GM19239 (cell line): ENCODE measurements around the gene RLN2.
"Not testable (repeated sequence)": the region's sequence is repeated elsewhere in the genome, so short reads cannot be mapped to it uniquely, and the experiment has no call there.

Experiments
- DNase-seq: peaks from one replicate; pipeline ENCODE4 v3.0.0; 2011; ENCODE audit warnings: low spot score; ENCODE audit not compliant: insufficient read length
- FAIRE-seq: peaks from 2 replicates; lab custom pipeline; 2011; peaks lifted over from hg19 to GRCh38; lab: Jason Lieb, UNC

RLN2 gene, protein sequence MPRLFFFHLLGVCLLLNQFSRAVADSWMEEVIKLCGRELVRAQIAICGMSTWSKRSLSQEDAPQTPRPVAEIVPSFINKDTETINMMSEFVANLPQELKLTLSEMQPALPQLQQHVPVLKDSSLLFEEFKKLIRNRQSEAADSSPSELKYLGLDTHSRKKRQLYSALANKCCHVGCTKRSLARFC

DNA sequence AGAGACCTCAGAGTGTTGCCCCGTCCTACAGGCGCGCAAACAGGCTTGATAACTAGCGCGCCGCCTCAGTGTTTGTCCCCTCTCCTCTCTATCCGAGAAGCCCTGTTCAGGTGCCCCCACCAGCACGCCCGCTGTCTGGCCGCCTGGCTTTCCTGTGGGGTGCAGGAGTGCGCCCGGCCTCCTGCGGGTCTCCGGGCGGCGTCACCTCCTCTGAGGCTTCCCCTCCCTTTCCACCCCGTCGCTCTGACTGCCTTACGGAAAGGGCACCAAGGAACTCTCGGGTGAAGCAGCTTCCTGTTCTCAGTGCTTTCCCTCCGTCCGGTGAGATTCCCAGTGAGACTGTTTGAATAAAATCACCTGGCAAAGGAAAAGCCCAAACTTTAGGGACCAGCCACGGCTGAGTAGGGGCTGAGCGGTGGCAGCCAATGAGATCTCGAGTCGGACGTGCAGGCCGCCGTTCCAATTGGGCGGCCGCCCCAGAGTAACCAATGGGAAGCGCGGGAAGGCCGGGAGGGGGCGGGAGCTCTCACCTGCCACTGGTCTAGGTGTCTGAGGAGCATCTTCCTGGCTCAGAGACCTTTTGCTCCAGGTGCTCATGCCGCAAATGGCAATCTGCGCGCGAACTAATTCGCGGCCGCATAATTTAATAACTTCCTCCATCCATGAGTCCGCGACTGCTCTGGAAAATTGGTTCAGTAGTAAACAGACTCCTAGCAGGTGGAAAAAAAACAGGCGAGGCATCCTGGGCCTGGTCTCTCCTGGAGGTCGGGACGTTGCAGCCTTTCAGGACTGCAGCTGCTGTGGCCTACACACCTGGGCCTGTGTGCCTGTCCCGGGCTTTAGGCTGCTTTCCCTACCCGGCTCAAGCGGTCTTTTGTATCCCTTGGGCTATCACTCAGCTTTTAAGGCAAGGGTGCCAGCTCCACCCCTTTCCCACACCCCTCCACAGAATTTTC is at the start of gene RLN2:
Gene RLN2 (minus strand): TSS at position 877 of the 956 bp plus-strand sequence. CDS start 136 bp downstream, at position 741.
- peak; percentile 100 for FAIRE-seq
- DNase-seq: not testable (repeated sequence)

DNA sequence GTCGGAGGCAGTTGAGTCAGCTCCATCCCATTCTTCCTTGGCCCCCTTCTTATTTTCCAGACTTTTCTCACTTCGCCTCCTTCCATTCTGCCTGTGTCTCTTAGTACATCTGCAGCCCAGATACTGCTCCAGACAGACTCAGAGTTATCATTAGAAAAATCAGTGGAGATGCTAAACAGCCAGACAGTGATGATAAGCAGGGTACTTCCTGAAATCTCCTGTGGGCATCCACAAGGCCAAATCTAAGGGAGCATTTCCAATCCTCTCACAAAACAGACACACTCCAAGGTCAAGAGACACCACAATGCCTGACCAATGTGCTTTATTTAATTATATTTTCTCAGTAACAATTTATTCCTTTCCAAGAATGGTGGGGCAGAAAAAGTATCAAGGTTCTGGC is 49.7 kb upstream of the RLN2 start:
- no peak for DNase-seq
- no peak for FAIRE-seq

DNA sequence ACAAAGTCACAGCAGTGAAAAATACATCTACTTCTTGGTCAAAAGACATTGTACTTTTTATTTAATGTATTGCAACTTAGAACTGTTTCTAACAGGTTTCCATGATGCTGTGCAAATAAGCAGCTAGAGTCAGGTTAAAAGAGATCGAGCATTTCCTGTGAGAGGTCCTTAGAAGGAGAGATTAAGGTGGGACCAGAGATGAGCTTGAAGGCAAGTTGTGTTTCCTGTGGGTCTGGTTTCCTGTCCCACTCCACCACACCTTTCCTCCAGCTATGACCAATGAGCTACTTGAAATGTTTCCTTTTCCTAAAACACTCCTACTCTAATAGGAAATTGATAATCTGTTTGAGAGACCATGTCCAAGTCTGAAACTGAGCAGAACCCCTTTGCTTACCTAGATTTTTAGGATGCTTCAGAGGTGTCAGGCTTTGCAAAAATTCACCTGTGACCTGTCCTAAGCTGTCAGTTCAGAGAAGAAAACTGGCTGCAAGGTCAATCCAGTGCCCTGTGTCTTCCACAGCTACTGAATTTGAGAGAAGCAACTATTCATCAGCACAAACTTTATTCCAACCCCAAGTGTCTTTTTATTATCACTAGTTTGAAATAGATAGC is 48.2 kb upstream of the RLN2 start:
- DNase-seq (no peak), FAIRE-seq (peak; percentile 92)

DNA sequence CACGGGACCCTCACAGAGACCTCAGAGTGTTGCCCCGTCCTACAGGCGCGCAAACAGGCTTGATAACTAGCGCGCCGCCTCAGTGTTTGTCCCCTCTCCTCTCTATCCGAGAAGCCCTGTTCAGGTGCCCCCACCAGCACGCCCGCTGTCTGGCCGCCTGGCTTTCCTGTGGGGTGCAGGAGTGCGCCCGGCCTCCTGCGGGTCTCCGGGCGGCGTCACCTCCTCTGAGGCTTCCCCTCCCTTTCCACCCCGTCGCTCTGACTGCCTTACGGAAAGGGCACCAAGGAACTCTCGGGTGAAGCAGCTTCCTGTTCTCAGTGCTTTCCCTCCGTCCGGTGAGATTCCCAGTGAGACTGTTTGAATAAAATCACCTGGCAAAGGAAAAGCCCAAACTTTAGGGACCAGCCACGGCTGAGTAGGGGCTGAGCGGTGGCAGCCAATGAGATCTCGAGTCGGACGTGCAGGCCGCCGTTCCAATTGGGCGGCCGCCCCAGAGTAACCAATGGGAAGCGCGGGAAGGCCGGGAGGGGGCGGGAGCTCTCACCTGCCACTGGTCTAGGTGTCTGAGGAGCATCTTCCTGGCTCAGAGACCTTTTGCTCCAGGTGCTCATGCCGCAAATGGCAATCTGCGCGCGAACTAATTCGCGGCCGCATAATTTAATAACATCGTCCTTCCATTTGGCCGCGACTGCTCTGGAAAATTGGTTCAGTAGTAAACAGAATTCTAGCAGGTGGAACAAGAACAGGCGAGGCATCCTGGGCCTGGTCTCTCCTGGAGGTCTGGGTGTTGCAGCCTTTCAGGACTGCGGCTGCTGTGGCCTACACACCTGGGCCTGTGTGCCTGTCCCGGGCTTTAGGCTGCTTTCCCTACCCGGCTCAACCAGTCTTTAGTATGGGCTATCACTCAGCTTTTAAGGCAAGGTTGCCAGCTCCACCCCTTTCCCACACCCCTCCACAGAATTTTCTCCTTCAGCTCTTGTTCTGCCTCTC is 34.8 kb upstream of the RLN2 start, which contains the start of gene RLN1:
Gene RLN1 (minus strand): TSS at position 885 of the 990 bp plus-strand sequence. CDS start 130 bp downstream, at position 755.
- FAIRE-seq: peak; percentile 100
- not testable (repeated sequence) for DNase-seq

DNA sequence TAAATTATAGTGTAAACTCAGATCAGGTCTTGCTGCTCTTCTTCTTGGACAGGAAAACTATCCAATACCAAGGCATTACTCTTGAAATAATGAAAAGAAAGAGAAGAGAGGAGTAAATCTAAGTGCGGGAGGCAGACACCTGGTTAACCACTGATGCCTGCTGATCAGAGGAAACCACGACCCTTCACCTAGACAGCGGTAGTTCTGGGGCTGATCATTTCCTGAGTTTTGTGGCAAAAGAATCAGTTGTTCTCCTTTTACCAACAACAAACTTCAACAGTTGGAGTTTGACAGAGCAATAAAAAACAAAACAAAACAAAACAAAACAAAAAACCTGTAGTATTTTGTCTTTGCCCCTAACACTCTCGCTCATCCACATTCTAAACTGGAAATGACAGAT is 32.2 kb upstream of the RLN2 start:
- DNase-seq: no peak
- FAIRE-seq: peak; percentile 40

DNA sequence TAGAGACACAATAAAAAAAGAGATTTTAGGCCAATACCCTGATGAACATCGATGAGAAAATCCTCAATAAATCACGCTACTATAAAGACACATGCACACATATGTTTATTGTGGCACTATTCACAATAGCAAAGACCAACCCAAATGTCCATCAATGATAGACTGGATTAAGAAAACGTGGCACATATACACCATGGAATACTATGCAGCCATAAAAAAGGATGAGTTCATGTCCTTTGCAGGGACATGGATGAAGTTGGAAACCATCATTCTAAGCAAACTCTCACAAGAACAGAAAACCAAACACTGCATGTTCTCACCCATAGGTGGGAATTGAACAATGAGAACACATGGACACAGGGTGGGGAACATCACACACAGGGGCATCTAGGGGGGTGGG is 26.8 kb upstream of the RLN2 start:
- not testable (repeated sequence) for DNase-seq, FAIRE-seq

DNA sequence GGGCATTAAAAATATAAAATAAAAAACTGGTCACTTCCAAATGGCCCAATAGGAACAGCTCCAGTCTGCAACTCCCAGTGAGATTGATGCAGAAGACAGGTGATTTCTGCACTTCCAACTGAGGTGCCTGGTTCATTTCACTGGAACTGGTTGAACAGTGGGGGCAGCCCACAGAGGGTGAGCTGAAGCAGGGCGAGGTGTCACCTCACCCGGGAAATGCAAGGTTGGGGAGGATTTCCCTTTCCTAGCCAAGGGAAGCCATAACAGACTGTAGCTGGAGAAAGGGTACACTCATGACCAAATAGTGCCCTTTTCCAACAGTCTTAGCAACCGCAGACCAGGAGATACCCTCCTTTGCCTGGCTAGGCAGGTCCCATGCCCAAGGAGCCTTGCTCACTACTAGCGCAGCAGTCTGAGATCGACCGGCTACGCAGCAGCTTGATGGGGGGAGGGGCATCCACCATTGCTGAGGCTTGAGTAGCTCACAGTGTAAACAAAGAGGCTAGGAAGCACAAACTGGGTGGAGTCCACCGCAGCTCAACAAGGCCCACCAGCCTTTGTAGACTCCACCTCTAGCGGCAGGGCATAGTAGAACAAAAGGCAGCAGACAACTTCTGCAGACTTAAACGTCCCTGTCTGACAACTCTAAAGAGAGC is 22.5 kb upstream of the RLN2 start:
- no peak for DNase-seq
- no peak for FAIRE-seq

DNA sequence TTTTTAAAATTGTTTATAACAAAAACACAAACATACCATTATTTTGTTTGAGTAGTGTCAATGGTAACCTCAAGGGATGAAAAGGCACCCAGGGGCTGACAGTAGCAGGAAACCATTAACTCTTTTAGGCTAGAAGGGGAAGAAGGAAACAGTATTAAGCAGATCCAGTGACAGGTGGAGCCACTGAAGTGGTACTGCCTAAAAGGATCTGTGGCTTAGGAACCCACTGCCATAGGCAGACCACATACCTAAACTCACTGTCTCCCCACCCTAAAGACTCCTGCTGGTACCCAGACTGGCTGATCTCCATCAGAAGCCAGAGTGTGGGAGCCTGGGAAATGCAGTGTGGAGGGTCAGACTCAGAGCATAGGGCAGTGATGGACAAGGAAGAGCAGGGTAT is 21.7 kb upstream of the RLN2 start:
- no peak for FAIRE-seq

DNA sequence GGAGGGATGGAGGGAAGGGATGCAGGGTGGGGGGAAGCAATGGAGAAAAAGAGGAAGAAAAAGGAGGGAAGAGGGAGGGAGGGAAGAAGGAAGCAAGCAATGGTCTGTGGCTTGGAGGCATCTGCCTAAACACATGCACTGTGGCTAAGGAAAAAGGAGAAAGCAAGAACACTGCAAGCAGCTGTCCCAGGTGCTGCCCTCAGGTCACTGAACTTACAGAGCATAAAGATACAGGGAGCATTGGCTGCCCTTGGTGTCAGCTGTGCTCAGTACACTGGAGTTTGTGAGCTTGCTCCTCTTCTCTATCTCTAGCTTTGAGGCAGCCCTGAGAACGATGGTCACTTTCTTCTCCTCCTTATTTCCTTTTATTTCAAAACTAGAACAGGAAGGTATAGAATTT is 17.1 kb upstream of the RLN2 start:
- not testable (repeated sequence) for DNase-seq
- FAIRE-seq: peak; percentile 35

More for the DNA sequence above, 21.7 kb upstream of the RLN2 start:
- DNase-seq: no peak

DNA sequence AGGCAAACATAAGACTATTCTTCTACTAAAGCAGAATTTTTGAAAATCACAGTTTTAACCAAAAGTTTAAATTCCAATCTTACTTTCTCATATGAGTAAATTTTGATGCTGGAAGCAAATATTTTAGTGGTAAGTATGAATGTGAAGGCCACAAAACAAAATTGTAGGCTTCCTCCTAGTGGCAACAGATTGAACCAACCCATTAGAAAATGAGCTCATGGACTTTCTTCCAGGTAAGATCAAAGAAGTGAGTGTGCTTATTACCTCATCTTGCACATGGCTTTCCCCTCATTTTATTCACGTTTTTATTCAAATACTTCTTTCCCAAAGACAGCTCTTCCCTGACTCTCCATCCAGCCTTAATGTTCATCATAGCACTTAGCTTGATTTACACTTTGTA is 16.5 kb upstream of the RLN2 start:
- DNase-seq (no peak), FAIRE-seq (peak; percentile 62)

DNA sequence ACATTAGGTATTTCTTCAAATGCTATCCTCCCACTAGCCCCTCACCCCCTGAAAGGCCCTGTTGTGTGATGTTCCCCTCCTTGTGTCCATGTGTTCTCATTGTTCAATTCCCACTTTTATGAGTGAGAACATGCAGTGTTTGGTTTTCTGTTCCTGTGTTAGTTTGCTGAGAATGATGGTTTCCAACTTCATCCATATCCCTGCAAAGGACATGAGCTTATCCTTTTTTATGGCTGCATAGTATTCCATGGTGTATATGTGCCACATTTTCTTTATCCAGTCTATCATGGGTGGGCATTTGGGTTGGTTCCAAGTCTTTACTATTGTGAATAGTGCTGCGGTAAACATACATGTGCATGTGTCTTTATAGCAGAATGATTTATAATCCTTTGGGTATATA is 11.9 kb upstream of the RLN2 start:
- FAIRE-seq: not testable (repeated sequence)

DNA sequence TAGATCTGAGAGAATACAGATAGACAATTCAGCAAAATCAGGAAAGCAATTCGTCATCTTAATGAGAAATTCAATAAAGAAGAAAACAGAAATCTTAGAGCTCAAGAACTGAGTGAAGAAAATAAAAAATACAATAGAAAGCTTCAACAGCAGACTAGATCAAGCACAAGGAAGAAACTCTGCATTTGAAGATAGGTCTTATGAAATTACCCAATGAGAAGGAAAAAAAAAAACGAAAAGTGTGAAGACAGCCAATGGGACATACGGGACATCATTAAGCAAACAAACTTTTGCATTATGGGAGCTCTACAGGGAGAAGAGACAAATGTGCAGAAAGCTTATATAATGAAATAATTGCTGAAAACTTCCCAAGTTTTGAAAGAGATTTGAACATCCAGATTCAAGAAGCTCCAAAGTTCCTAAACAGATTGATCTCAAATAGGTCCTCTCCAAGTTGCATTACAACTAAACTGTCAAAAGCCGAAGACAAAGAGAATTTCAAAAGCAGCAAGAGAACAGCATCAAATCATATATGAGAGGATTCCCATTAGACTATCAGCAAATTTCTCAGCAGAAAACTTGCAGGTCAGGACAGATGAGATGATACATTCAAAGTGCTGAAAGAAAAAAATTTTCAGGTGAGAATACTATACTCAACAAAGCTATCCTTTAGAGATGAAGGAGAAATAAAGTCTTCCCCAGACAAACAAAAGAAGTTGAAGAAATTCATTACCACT is 10.8 kb upstream of the RLN2 start:
- no peak for FAIRE-seq
- DNase-seq: no peak

More for the DNA sequence above, 11.9 kb upstream of the RLN2 start:
- DNase-seq: not testable (repeated sequence)

DNA sequence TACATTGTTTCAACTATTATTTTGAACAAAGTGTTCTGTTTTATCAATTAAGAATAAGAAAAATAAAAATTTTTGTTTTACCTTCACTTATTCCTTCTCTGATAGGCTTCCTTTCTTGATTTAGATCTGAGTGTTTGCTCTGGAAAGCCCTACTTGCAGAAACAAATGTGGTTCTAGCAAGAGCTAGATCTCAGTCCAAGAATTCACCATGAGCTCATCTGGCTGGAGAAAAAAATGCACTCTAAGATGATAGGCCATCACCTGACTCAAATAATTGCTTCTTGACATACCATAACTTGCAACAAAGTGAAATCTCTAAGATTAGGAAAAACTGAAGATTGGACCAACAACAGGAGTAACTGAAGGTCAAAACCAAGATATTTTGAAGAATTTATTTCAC is 6.3 kb upstream of the RLN2 start:
- DNase-seq (no peak), FAIRE-seq (no peak)

DNA sequence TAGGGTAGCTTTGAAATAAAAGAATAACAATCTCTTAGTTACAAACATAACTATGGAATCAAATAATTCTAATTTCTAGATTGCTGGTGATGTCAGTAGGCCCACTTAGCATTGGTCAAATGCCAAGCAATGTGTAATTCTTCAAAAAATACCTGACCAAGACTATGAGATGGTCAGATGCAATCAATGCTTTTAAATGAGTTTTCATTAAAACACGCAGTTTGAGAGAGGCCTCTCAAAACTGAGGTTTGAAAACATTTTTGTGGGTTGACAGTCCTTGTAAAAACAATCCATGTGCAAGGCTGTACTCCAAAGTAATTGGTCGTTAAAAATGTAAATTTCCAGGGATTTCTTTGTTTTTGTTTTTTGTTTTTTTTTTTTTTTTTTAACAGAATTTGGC is 1.2 kb upstream of the RLN2 start:
- no peak for DNase-seq
- FAIRE-seq: peak; percentile 70

DNA sequence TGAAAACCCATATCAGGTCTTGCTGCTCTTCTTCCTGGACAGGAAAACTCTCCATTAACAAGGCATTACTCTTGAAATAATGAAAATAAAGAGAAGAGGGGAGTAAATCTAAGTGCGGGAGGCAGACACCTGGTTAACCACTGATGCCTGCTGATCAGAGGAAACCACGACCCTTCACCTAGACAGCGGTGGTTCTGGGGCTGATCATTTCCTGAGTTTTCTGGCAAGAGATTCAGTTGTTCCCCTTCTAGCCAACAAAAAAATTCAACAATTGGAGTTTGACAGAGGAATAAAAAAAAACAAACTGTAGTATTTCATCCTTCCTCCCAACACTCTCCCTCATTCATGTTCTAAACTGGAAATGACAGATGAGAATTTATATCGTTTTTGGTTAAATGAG is 3.0 kb downstream of the RLN2 start:
- FAIRE-seq (no peak), DNase-seq (no peak)

DNA sequence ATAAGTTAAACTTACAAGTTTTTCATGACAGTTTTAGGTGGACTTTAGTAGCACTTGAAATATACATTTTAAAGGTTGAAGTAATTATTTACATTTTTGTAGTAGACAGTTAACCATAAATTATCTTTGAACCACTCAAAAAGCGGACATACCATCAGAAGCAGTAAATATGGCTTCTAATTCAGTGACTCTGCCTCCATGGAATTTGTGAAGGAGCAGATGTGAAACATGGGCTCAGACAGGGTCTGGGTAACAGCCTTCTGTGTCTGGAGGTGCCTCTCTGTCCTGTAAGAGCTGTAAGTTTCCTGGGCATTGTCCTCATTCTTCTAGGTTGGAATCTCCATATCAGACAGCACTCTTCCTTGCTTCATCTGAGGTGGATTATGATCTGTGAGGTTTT is 12.4 kb downstream of the RLN2 start:
- FAIRE-seq (no peak), DNase-seq (no peak)

DNA sequence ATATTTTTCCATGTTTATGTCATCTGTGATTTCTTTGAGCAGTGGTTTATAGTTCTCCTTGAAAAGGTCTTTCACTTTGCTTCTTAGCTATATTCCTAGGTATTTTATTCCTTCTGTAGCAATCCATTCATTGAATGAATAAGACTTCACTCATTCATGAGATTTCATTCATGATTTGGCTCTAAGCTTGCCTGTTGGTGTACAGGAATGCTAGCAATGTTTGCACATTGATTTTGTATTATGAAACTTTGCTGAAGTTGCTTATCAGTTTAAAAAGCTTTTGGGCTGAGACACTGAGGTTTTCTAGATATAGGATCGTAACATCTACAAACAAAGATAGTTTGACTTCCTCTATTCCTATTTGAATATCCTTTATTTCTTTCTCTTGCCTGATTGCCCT is 15.9 kb downstream of the RLN2 start:
- DNase-seq (no peak), FAIRE-seq (no peak)

DNA sequence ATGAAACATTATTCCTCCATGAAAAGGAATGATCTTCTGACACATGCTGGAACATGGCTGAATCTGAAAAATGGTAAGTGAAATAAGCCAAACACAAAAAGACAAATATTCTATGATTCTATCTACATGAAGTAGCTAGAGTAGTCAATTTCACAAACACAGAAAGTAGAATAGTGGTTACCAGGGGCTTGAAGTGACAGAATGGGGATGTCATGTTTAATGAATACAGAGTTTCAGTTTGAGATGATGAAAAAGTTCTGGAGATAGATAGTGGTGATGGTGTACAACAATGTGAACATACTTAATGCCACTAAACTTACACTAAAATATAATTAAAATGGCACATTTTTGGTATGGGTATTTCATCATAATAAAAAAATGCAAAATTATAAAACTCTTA is 18.3 kb downstream of the RLN2 start:
- no peak for DNase-seq
- FAIRE-seq: no peak

DNA sequence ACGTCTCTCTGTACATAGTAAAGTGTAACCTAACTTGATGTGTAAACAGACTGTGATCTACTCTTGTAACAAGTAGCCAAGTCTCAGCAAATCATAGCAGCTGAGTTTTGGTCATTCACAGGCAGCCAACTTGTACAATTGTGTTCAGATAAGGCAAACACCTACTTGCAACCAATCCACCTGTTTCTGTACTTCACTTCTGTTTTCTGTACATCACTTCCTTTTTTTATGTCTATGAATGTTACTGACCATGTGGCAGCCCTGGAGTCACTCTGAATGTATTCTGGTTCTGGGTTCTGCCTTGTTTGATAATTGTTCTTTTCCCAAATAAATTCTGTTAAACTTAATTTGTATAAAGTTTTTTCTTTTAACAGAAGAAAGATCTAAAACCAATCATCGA is 26.0 kb downstream of the RLN2 start:
- FAIRE-seq (peak; percentile 93), DNase-seq (no peak)
